HG03064 (cell line): ENCODE measurements around the gene TOP1.
"Not testable (repeated sequence)": the region's sequence is repeated elsewhere in the genome, so short reads cannot be mapped to it uniquely, and the experiment has no call there.

Source experiments
- ATAC-seq: cut with Tn5 transposase; IDR thresholded peaks from one replicate; pipeline ENCODE4 v1.9.1; 2021; ENCODE audit warnings: low read depth; ENCODE audit not compliant: unreplicated experiment

The TOP1 gene

GRCh38 chr20:41003143-41003935 lies 25.3 kb upstream of the TOP1 start:
- no peak for ATAC-seq

DNA sequence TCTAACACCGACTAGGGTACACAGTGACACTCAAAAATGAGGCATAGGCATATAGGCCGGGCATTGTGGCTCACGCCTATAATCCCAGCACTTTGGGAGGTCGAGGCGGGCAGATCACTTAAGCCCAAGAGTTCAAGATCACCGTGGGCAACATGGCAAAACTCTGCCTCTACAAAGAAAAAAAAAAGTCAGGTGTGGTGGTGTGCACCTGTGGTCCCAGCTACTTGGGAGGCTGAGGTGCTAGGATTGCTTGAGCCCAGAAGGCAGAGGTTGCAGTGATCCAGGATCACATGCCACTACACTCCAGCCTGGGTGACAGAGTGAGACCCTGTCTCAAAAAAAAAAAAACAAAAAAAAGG lies 24.7 kb upstream of the TOP1 start:
- not testable (repeated sequence) for ATAC-seq

GRCh38 chr20:41004531-41005360 lies 23.9 kb upstream of the TOP1 start:
- ATAC-seq = no peak

- no peak for ATAC-seq
These were observed 23.3 kb upstream of the TOP1 start for GRCh38 chr20:41005361-41005729.

DNA sequence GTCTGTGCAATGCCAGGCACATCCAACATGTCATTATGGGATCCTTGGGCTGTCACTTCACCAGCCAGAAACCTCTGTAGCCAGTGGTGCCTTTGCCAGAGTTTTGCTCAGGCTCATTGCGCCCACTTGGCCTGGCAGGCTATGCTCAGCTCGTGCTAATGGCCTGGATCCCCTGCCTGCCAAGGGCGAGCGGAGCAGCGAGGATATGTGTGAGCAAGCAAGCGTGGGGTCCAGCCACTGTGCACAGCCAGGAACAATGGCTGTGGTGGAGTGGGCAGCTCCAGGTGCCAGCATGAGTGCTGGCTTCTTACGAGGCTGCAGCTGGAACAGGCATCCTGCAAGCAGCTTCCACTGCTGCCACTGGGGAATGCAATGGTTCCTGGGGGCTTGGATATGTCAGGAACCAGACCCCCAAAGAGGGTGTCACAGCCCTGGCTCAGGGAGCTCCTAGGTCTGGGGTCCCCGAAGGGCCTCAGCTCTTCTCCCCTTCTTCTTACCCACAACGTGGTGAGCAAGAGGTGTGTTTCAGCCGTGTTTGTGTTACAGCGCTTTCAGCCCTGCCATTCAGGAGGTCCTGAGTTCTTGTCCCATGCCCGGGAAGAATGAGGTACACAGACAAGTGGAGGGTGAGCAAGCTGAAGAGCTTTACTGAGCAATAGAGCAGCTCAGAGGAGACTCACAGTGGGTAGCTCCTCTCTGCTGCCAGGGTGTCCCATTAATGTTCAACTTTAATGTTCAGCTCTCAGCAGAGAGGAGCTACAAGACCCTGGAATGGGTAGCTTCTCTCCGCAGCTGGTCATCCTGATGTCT lies 22.3 kb upstream of the TOP1 start:
- ATAC-seq = no peak

GRCh38 chr20:41006936-41007474 lies 21.6 kb upstream of the TOP1 start:
- no peak for ATAC-seq

DNA sequence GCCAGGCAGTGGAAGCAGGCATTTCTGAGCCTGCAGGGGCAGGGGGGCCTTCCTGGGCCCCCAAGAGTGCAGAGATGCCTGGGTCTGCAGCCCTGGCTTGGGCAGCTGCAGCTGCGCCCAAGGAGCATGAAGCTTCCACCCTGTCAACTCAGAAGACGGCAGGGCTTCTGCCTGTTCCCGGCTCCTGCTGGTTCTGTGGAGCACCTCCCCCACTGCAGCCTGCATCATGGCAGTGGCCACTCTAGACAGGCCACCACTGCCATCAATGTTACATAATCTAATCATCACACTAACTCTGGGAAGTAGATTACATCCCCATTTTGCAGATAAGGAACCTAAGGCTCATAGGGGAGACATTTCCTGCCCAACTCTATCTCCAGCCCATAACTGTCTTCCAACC lies 21.1 kb upstream of the TOP1 start:
- no peak for ATAC-seq

- no peak for ATAC-seq
These were observed 18.7 kb upstream of the TOP1 start for GRCh38 chr20:41009946-41010345.

GRCh38 chr20:41011551-41012067 lies 17.0 kb upstream of the TOP1 start:
- peak; percentile 84 for ATAC-seq

DNA sequence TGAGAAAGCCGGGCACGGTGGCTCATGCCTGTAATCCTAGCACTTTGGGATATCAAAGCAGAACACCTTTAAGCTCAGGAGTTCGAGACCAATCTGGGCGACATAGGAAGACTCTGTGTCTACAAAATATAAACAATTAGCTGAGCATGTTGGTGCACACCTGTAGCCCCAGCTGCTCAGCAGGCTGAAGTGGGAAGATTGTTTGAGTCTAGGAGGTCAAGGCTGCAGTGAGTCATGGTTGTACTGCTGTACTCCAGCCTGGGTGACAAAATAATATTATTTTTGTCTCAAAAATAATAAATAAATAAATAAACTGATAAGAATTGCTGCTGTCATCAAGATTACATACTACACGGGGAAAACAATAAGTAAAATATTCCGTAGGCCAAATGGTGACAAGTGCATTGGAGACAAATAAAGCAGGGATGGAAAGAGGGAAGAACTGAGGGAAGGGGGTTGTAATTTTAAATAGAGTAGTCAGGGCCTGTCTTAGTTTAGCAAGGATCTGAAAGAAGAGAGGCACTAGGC lies 14.0 kb upstream of the TOP1 start:
- ATAC-seq = no peak

DNA sequence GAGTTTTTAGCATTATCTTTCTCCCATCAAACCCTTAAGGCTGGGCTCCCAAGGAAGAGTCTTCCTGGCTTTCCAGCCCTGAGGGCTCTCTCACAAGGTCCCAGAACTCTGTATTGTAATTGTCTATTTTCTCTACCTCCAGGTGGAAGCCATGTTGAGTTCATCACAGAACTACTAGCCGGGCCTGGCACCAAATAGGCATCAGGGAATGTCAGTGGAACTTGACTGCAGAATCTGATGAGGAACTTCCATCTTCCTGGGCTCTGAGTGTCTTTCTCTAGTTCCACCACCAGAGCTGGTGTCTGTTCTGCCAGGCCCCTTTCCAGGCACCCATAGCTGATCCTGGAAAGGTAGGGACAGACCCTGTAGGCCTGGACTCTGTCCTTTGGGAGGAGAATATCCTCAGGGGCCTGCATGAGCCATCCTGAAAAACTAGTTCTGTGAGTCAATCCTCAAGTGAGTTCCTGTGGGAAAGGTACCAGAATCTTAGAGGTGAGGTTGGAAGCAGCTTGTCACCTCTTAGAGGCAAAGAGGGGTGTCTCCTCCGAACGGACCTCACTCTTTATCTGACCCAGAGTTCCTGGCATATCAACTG lies 11.1 kb upstream of the TOP1 start:
- ATAC-seq = no peak

- ATAC-seq = no peak
These were observed 10.5 kb upstream of the TOP1 start for GRCh38 chr20:41018153-41018552.

GRCh38 chr20:41023549-41023948 lies 5.1 kb upstream of the TOP1 start:
- ATAC-seq = no peak

GRCh38 chr20:41027366-41027765 lies 1.3 kb upstream of the TOP1 start:
- no peak for ATAC-seq

DNA sequence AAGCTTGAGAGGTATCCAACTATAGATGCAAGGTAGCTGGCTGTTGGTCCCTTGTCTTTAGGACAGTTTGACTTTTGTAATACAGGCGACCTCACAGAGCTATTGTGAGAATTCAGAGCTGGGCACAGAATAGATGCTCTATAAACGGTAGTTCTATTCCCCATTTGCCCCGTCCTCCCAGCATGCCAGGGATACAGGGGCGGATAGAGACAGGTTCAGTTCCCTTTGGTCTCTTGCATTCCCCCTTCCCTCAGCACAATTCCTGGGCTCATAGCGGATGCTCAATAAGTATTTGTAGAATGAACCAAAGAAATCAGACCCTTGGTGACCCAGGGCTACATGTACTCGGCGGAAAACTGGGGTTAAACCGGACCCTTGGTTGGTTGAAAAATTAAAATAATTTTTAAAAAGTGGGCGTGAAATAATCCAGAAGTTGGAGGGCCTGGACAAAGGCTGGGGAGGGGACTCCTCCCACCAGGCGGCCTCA lies 707 bp upstream of the TOP1 start:
- ATAC-seq = no peak

- ATAC-seq = peak; percentile 6
These were observed 704 bp downstream of the TOP1 start for GRCh38 chr20:41029150-41029901.

DNA sequence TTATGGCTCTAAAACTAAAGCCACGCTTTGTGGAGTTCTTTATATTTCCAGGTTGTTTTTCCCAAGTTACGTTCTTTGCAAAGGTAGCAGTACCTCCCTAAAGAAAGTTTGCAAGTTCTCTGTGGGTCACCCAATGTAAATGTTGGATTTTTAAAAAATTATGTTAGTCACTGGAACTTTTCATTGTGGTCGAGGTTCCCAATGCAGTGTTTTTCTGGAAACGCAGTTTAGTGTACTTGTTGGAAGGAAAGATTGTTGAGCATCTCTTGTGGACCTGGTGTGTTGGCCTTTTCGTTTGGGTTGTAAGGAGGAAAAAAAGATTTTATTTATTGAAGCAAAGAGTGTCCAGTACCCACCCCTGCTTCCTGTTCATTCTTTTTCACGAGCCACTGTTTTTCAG lies 1.4 kb downstream of the TOP1 start:
- ATAC-seq = no peak

GRCh38 chr20:41030531-41031242 lies 2.1 kb downstream of the TOP1 start:
- no peak for ATAC-seq

- ATAC-seq = no peak
These were observed 2.6 kb downstream of the TOP1 start for GRCh38 chr20:41031243-41031619.
